GM10266 (cell line): ENCODE results near the gene TPM4.
"Not testable (repeated sequence)": the region's sequence is repeated elsewhere in the genome, so short reads cannot be mapped to it uniquely, and the experiment has no call there.

Experiments used
- DNase-seq: peaks from one replicate; pipeline ENCODE4 v3.0.0; 2012; ENCODE audit errors: extremely low spot score
- TF ChIP-seq, protein P1 (sequence below): IDR thresholded peaks from 2 replicates; pipeline ENCODE4 v1.5.1; 2012; ENCODE audit warnings: mild to moderate bottlenecking, low read depth; ENCODE audit not compliant: control insufficient read depth, insufficient read depth; ENCODE audit errors: missing control alignments

The TPM4 gene

GRCh38 chr19:16115301-16116039 lies 39.2 kb downstream of the TPM4 start:
- DNase-seq: no peak
- TF ChIP-seq, protein P1, sequence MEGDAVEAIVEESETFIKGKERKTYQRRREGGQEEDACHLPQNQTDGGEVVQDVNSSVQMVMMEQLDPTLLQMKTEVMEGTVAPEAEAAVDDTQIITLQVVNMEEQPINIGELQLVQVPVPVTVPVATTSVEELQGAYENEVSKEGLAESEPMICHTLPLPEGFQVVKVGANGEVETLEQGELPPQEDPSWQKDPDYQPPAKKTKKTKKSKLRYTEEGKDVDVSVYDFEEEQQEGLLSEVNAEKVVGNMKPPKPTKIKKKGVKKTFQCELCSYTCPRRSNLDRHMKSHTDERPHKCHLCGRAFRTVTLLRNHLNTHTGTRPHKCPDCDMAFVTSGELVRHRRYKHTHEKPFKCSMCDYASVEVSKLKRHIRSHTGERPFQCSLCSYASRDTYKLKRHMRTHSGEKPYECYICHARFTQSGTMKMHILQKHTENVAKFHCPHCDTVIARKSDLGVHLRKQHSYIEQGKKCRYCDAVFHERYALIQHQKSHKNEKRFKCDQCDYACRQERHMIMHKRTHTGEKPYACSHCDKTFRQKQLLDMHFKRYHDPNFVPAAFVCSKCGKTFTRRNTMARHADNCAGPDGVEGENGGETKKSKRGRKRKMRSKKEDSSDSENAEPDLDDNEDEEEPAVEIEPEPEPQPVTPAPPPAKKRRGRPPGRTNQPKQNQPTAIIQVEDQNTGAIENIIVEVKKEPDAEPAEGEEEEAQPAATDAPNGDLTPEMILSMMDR: no peak

DNA sequence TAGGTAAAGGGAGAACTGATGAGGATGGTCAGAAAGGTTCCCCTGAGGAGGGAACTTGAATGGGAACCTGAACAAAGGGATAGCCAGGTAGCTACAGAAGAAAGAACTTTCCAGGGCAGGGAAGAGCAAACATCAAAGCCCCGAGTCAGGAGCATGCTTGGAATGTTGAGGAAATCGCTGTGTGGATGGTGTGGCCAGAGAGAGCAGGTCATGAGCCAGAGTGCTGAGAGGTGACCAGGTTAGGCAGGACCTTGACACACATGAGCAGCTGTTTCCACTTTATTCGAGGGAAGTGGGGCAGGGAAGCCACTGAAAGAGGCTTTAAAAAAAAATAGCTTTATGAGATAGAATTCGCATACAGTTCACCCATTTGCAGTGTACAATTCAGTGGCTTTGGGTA lies 39.8 kb downstream of the TPM4 start:
- DNase-seq: no peak
- TF ChIP-seq, protein P1: no peak

GRCh38 chr19:16117594-16118033 lies 41.3 kb downstream of the TPM4 start:
- peak; percentile 72 for DNase-seq
- TF ChIP-seq, protein P1: peak; percentile 65

GRCh38 chr19:16118489-16119033 lies 42.3 kb downstream of the TPM4 start:
- TF ChIP-seq, protein P1: no peak
- DNase-seq: peak; percentile 88

DNA sequence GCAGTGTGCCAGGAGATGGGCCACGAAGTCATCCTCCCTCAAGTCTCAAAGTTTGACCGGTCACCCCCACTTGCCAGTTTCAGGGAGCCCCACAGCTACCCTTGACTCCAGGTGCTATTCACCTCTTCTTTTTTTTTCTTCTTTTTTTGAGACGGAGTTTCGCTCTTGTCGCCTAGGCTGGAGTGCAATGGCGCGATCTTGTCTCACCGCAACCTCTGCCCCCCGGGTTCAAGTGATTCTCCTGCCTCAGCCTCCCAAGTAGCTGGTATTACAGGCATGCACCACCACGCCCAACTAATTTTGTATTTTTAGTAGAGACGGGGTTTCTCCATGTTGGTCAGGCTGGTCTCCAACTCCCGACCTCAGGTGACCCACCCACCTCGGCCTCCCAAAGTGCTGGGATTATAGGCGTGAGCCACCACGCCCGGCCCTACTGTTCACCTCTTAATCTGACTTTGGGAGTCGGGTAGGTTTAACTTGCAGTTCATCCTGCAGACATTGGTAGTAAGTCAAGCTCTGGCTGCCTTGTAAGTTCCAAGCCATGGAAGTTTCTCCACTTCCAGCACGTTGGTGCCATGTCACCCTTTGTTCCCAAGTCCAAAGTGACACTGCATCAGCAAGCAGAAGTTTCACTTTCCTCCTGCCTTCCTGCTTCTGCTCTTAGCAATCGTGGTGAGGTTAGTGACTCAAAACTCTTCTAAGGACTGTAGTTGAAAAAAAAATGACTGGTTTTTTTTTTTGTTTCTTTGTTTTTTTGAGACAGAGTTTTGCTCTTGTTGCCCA lies 43.0 kb downstream of the TPM4 start:
- not testable (repeated sequence) for DNase-seq

DNA sequence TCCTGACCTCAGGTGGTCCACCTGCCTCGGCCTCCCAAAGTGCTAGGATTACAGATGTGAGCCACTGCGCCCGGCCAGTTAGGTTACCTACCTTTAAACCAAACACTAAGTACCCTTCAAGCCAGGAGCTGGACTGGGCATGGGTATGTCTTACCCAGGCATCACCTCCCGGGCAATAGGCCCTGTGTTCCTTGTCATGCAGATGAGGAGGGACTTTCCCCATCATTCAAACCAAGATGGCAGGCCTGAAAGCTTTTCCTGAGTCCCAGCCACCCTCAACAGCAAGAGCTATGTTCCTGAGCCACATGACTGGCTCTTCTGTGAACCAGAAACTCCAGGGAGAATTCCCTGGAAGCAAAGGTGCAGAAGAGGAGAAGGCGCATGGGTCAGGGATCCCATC lies 44.8 kb downstream of the TPM4 start:
- TF ChIP-seq, protein P1: no peak

DNA sequence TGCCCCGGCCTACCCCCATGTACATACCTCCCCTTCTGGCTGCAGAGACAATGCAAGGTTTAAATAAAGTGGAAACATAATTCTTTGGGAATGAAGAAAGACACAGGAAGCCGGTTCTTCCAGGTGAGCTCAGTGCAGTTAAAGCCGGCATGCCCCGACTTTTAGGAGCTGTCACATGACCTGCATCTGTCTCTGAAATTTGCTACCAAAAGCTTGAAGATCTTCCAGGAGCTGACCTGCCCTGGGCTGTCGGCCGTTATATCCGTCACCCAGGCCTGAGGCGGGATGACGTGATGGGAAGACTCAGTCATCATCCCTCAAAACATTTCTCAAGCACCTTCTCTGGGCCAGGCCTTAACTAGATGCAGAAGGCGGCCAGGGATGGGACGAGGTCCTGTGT lies 45.7 kb downstream of the TPM4 start:
- TF ChIP-seq, protein P1: no peak

More for the DNA sequence above, 44.8 kb downstream of the TPM4 start:
- no peak for DNase-seq

More for the DNA sequence above, 45.7 kb downstream of the TPM4 start:
- DNase-seq: no peak
